ENCODE data around the gene MAP4K2. TPM values are rescaled to one million over a fixed set of nuclear protein-coding genes. Genes with fewer than 3 reads are reported as not detected.

Gene MAP4K2
- total and polyA plus RNA-seq, 9 of the 15 experiments (the other 6 are each of a cell fraction or from before 2014, with no cell fraction given): 0.13 to 14.5 (median 7.3) TPM

GRCh38 chr11:64769283-64769682, 33.7 kb downstream of the MAP4K2 start (continued):
- TF ChIP-seq MBD1 (CRISPR knock-in tag; IDR thresholded peaks at IDR 0.05): no peak
- TF ChIP-seq EGR1 (conservative IDR thresholded peaks at IDR 0.05): no peak
- TF ChIP-seq POLR2A (conservative IDR thresholded peaks at IDR 0.05): peak; percentile 43; the same call in 1 of the 2 replicates
- TF ChIP-seq BRF1 (IDR thresholded peaks at IDR 0.05; ENCODE audit: borderline replicate concordance, extremely low read depth, insufficient read length): no peak
- TF ChIP-seq KLF10 (CRISPR knock-in tag; IDR thresholded peaks at IDR 0.05): no peak
- TF ChIP-seq POLR2AphosphoS2 (IDR thresholded peaks at IDR 0.05; ENCODE audit: low read length): no peak
- no peak for TF ChIP-seq ZNF197 (CRISPR knock-in tag; IDR thresholded peaks at IDR 0.05; ENCODE audit: low read depth)
- TF ChIP-seq MYNN (IDR thresholded peaks at IDR 0.05): 0 out of 2 replicates have a peak, but pooled peaks have one; percentile 31
- TF ChIP-seq MYNN (CRISPR knock-in tag; IDR thresholded peaks at IDR 0.05): no peak
- no peak for TF ChIP-seq CUX1 (CRISPR knock-in tag; IDR thresholded peaks at IDR 0.05)

All from K562 (cell line).